Adrenal gland (tissue), 12 donors: ENCODE data around the gene SRRM2. TPM values are rescaled to one million over a fixed set of nuclear protein-coding genes. Genes with fewer than 3 reads are reported as not detected.

ENCODE experiments used
- DNase-seq, 7 donors: peaks; one replicate each; pipeline ENCODE4 v3.0.0-alpha.2; 2019 to 2020
- H3K27ac ChIP-seq, 5 donors: fragments of 200-600 bp; sonication (generic) in 4 of 5; 1 replicate in 3 of 5; 2 replicates in 2 of 5; pipeline versions ENCODE4 v1.5.1 to v1.8.0; 2016 to 2020; ENCODE audit warnings: mild to moderate bottlenecking in 1 of 5
- H3K27me3 ChIP-seq: fragments of 200-600 bp; 2 replicates; pipeline ENCODE4 v1.8.0; 2021
- H3K36me3 ChIP-seq, 2 donors: fragments of 200-600 bp; replicated peaks in 1 of 2; 1 replicate in 1 of 2; 2 replicates in 1 of 2; pipeline versions ENCODE4 v1.5.1 to v1.8.0; 2018 to 2022
- H3K4me1 ChIP-seq, 2 donors: fragments of 200-600 bp; replicated peaks in 1 of 2; 1 replicate in 1 of 2; 2 replicates in 1 of 2; pipeline versions ENCODE4 v1.5.1 to v1.8.0; 2018 to 2021
- H3K4me3 ChIP-seq, 4 donors: fragments of 200-600 bp; sonication (generic) in 3 of 4; one replicate each; pipeline ENCODE4 v1.5.1; 2016 to 2018
- H3K9me3 ChIP-seq, 3 donors: fragments of 200-600 bp; sonication (generic) in 1 of 3; replicated peaks in 1 of 3; 1 replicate in 2 of 3; 2 replicates in 1 of 3; pipeline versions ENCODE4 v1.5.1 to v1.8.0; 2016 to 2021
- POLR2A ChIP-seq, 2 donors: fragments of 450-650 bp; IDR thresholded peaks; one replicate each; pipeline ENCODE4 v1.6.1; 2017; ENCODE audit warnings: antibody characterized with exemption in 2 of 2, mild to moderate bottlenecking in 2 of 2, moderate library complexity in 1 of 2
- WGBS, 4 donors: extraction: QIAGEN DNeasy Blood & Tissue Kit in 2 of 4; methylation state at CpG; one replicate each; pipeline versions ENCODE4 v1.1.5 to v1.1.7; 2013 to 2017; 5-methylcytosine and 5-hydroxymethylcytosine counted together
- intact Hi-C, 2 donors: fragments of 100-400 bp; cut with DNase I; formaldehyde crosslinking; loops; one replicate each; pipeline versions ENCODE4 v1.14.1 to v1.15.0; 2022 to 2023
- polyA plus RNA-seq, 3 donors: library from polyadenylated mRNA; stranded (reverse); fragments of 200-250 nt in 2 of 3; fragments of 350-450 nt in 1 of 3; fragmentation: Illumina TruSeq in 1 of 3; extraction: RNeasy Lipid Tissue Mini Kit (QIAGEN cat#74804) in 1 of 3; gene quantifications; one replicate each; pipeline ENCODE4 v1.2.3, GENCODE V29; 2013 to 2014
- total RNA-seq, 9 donors: library from RNA; depleted of rRNA in 4 of 9; stranded (reverse); fragments of >200 nt in 4 of 9; fragments of 120-200 nt in 1 of 9; fragmentation: NEBNext Ultra II Directional in 1 of 9; extraction: Animal tissue kit (Norgen Biotek cat#: 25700) in 1 of 9; gene quantifications; one replicate each; pipeline versions ENCODE4 v1.1.0 to v1.2.4, GENCODE V29; 2013 to 2023
- TF ChIP-seq, protein P1 (sequence below), 6 experiments: fragments of 450-650 bp in 4 of 6; fragments of 200-600 bp in 2 of 6; sonication (generic) in 1 of 6; IDR thresholded peaks; 1 replicate in 5 of 6; 2 replicates in 1 of 6; pipeline versions ENCODE4 v1.5.1 to v1.8.0; 2016 to 2021; ENCODE audit warnings: antibody characterized with exemption in 6 of 6, mild to moderate bottlenecking in 2 of 6, moderate library complexity in 1 of 6
- donor health status: healthy with polysubstance abuse.
- donor health status: Bipolar disorder and iron deficiency.
- donor health status: DM: yes; HTN: yes; CAD: no.
- donor health status: DM: no; HTN: no; CAD: no.
- donor health status: DM: no; HTN: no; CAD: no.
- donor health status: DM: yes; HTN: yes; CAD: no.

The SRRM2 gene
- total and polyA plus RNA-seq, 12 donors = 81.7 to 3,120 (median 328) TPM

DNA sequence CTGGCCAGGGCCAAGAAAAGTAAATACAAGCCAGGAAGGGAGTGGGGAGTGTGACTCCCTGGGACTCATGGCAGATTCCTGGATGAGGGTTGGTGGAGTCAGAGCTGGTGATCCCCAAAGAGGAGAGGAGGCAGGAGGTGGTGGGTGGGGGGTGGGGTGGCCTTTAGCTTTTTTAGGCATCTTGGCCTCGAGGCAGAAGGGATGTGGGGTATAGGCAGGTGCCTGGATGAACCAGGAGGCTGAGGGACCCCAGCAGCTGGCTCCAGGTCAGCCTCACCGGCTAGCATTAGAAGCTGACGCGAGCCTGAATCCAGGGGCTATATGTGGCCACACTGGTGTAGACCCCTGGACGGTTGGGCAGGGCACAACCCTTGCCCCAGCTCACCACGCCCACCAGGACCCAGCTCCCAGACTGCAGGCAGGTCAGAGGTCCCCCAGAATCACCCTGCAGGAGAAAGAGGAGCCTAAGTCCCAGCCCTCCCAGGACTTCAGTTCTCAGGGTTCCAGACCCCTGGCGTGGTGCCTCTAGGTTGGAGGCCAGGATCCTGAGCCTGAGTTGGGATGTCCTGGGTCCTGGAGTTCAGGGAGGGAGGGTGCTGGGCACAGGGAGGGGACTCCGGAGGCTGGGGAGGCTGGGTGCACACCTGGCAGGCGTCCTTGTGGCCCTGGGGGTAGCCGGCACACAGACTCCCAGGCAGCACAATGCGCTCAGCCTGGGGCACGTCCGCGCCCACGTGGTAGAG, 32.1 kb downstream of the SRRM2 start:
- Histone ChIP-seq H3K9me3 (no peaks in the 10 kb centered on the region), H3K4me1 (no peaks in the 10 kb centered on the region), H3K4me3 (peak overlapping the region in 1 of 4 donors; percentile 33), H3K27me3 (peaks cover 22% of the 10 kb centered on the region), H3K27ac (no peak overlapping the region), H3K36me3 (no peaks in the 10 kb centered on the region)
- WGBS, 4 donors = 54 to 84% (median 60%) methylated on average over 3 to 15 of the region's 15 CpGs
- peak in 2 of 7 donors; percentile 17 to 48 for DNase-seq
- intact Hi-C loops = no loop called here
- no peak for TF ChIP-seq POLR2A (IDR thresholded peaks at IDR 0.05)
- TF ChIP-seq, protein P1, sequence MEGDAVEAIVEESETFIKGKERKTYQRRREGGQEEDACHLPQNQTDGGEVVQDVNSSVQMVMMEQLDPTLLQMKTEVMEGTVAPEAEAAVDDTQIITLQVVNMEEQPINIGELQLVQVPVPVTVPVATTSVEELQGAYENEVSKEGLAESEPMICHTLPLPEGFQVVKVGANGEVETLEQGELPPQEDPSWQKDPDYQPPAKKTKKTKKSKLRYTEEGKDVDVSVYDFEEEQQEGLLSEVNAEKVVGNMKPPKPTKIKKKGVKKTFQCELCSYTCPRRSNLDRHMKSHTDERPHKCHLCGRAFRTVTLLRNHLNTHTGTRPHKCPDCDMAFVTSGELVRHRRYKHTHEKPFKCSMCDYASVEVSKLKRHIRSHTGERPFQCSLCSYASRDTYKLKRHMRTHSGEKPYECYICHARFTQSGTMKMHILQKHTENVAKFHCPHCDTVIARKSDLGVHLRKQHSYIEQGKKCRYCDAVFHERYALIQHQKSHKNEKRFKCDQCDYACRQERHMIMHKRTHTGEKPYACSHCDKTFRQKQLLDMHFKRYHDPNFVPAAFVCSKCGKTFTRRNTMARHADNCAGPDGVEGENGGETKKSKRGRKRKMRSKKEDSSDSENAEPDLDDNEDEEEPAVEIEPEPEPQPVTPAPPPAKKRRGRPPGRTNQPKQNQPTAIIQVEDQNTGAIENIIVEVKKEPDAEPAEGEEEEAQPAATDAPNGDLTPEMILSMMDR (IDR thresholded peaks at IDR 0.05) = no peak

DNA sequence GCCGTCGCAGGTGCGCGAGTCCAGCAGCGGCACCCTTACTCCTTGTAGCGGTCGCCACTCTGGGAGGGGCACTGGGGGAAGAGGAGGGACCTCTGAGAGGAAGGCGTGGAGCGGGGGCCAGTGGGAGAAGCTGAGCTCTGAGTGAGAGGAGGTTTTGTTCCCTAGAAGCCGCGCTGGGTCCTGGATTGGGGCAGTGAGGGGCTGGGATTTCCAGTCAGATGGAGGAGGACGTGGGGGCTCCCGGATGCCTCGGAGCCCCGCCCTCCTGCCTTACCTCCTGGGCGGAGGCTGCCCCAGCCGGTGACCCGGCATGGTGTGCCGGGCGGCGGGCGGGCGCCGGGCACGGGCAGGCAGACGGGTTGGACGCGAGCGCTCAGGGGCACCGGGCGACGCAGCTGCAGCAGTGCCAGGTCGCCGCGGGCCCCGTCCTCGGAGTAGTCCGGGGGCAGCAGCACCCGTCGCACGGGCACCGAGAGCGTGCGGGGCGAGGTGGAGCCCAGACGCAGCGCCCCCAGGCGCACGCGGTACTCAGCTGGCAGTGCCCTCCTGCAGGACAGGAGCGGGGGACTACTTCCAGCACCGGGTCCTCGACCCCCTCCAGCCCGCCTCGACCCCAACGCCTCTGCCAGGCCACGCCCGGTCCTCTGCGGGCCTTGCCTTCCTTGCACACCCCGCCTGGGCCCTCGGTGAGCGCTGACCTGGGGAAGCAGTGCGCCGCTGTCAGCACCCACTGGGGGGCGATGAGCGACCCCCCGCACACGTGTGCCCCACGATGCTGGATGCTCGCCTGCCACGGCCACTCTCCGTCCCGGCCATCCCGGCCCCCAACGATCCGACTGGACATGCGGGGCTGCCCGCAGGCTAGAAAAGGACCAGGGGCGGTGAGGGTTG, 32.9 kb downstream of the SRRM2 start:
- intact Hi-C loops = no loop called here
- H3K27me3 ChIP-seq = peaks cover 22% of the 10 kb centered on the region

DNA sequence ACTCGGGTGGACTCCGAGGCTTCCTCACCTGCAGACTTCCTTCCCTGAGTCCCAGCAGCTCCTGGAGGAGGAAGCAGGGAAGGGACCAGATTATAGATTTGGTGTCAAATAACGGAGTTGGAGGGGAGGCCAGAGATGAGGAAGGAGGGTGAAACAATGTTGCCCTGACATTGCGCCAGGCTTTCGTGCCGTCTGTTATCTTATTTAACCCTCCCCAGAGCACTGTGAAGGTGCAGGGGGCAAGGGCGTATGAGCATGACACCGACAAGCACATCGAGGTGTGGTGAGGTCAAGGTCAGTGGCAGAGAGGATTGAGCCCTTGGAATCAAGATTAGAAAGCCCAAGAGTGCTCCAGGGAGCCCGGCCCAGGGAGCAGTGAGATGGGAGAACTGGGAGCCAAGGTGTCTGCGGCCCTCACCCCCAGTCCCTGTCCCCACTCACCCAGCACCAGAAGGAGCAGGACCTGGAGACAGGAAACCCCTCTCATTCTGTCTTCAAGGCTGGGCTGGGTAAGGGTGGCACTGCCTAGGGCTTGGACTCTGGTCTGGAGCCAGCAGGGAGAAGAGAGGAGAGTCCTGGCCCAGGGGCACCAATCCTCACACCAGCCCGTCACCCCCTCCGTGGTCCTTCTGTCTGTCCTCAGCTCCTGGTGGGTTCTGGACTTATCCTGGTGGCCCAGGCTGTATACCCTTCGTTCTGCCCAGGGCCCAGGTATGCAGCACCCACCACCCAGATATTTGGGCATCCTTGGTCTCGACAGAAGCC, 33.8 kb downstream of the SRRM2 start:
- H3K27me3 ChIP-seq = peaks cover 22% of the 10 kb centered on the region
- 43 to 56% (median 53%) methylated on average over 13 to 15 of the region's 15 CpGs for WGBS, 4 donors

More for the DNA sequence above, 32.9 kb downstream of the SRRM2 start:
- Histone ChIP-seq H3K4me3 (peak overlapping the region in 1 of 4 donors; percentile 33), H3K9me3 (no peaks in the 10 kb centered on the region), H3K36me3 (no peaks in the 10 kb centered on the region), H3K27ac (no peak overlapping the region), H3K4me1 (no peaks in the 10 kb centered on the region)
- DNase-seq = peak in 4 of 7 donors; percentile 8 to 40 (median 15)
- TF ChIP-seq, protein P1 (IDR thresholded peaks at IDR 0.05) = no peak
- TF ChIP-seq POLR2A (IDR thresholded peaks at IDR 0.05) = no peak
- 14 to 60% (median 20%) methylated on average over 2 to 79 of the region's 79 CpGs for WGBS, 4 donors

More for the DNA sequence above, 33.8 kb downstream of the SRRM2 start:
- Histone ChIP-seq H3K27ac (no peak overlapping the region), H3K4me3 (no peak overlapping the region), H3K9me3 (no peaks in the 10 kb centered on the region), H3K36me3 (no peaks in the 10 kb centered on the region), H3K4me1 (no peaks in the 10 kb centered on the region)
- TF ChIP-seq, protein P1 (IDR thresholded peaks at IDR 0.05) = no peak
- TF ChIP-seq POLR2A (IDR thresholded peaks at IDR 0.05) = no peak
- intact Hi-C loops = no loop called here
- DNase-seq = no peak
